Neural progenitor cell (in vitro differentiated cells): ENCODE data around the gene TMEM87B. TPM values are rescaled to one million over a fixed set of nuclear protein-coding genes. Genes with fewer than 3 reads are reported as not detected.

ENCODE experiments used
- DNase-seq: peaks from one replicate; pipeline ENCODE4 v3.0.0-alpha.2; 2016; ENCODE audit warnings: low spot score
- H2AFZ ChIP-seq: fragments of 200-600 bp; sonication (generic); replicated peaks from 2 replicates; pipeline ENCODE4 v1.6.1; 2016; ENCODE audit warnings: antibody characterized with exemption
- H3F3A ChIP-seq: fragments of 200-600 bp; sonication (generic); 2 replicates; pipeline ENCODE4 v1.6.1; 2016; ENCODE audit warnings: antibody characterized with exemption, low read depth
- H3K27ac ChIP-seq: fragments of 200-600 bp; sonication (generic); 2 replicates; pipeline ENCODE4 v1.5.1; 2016; ENCODE audit warnings: mild to moderate bottlenecking
- H3K27me3 ChIP-seq: fragments of 200-600 bp; sonication (generic); 2 replicates; pipeline ENCODE4 v1.6.1; 2016; ENCODE audit warnings: mild to moderate bottlenecking, moderate library complexity
- H3K36me3 ChIP-seq: fragments of 200-600 bp; sonication (generic); 2 replicates; pipeline ENCODE4 v1.5.1; 2016
- H3K4me1 ChIP-seq: fragments of 200-600 bp; sonication (generic); 2 replicates; pipeline ENCODE4 v1.6.1; 2016; ENCODE audit warnings: mixed run types
- H3K4me2 ChIP-seq: fragments of 200-600 bp; sonication (generic); 2 replicates; pipeline ENCODE4 v1.6.1; 2016
- H3K4me3 ChIP-seq: fragments of 200-600 bp; sonication (generic); 2 replicates; pipeline ENCODE4 v1.5.1; 2016
- H3K79me2 ChIP-seq: fragments of 200-600 bp; sonication (generic); 2 replicates; pipeline ENCODE4 v1.6.1; 2016; ENCODE audit warnings: low read depth
- H3K9ac ChIP-seq: fragments of 200-600 bp; sonication (generic); 2 replicates; pipeline ENCODE4 v1.6.1; 2016
- H3K9me3 ChIP-seq: fragments of 200-600 bp; sonication (generic); 2 replicates; pipeline ENCODE4 v1.5.1; 2016; ENCODE audit warnings: low read depth
- H4K20me1 ChIP-seq: fragments of 200-600 bp; sonication (generic); 2 replicates; pipeline ENCODE4 v1.6.1; 2016; ENCODE audit warnings: low read depth
- H3K27ac Mint-ChIP-seq: 3 replicates; pipeline ENCODE4 v1.8.0; 2021; ENCODE audit warnings: mixed read lengths
- H3K27me3 Mint-ChIP-seq: 2 replicates; pipeline ENCODE4 v1.8.0; 2022; ENCODE audit warnings: low read depth, mild to moderate bottlenecking, inconsistent platforms, moderate library complexity, mixed read lengths; ENCODE audit not compliant: insufficient read depth
- H3K36me3 Mint-ChIP-seq: 3 replicates; pipeline ENCODE4 v1.8.0; 2021; ENCODE audit warnings: mixed read lengths
- H3K4me1 Mint-ChIP-seq: 3 replicates; pipeline ENCODE4 v1.8.0; 2021; ENCODE audit warnings: mixed read lengths
- H3K4me3 Mint-ChIP-seq: 3 replicates; pipeline ENCODE4 v1.8.0; 2021; ENCODE audit warnings: mild to moderate bottlenecking, moderate library complexity, mixed read lengths
- H3K9me3 Mint-ChIP-seq: 3 replicates; pipeline ENCODE4 v1.8.0; 2020; ENCODE audit warnings: mixed read lengths
- CTCF ChIP-seq: fragments of 200-600 bp; sonication (generic); IDR thresholded peaks from 2 replicates; pipeline ENCODE4 v1.5.1; 2017; ENCODE audit warnings: antibody characterized with exemption, mild to moderate bottlenecking
- EZH2 ChIP-seq: fragments of 200-600 bp; sonication (generic); IDR thresholded peaks from 2 replicates; pipeline ENCODE4 v1.6.1; 2017; ENCODE audit warnings: antibody characterized with exemption, mild to moderate bottlenecking, moderate library complexity
- EZH2phosphoT487 ChIP-seq: fragments of 200-600 bp; sonication (generic); IDR thresholded peaks from 2 replicates; pipeline ENCODE4 v1.6.1; 2017; ENCODE audit warnings: antibody characterized with exemption
- total RNA-seq: library from RNA; depleted of rRNA; stranded (reverse); fragments of >200 nt; gene quantifications from 2 replicates; pipeline ENCODE4 v1.2.3, GENCODE V29; 2015; ENCODE audit warnings: low replicate concordance

The TMEM87B gene
- total RNA-seq, 1 donor from 2014 or later: 34.4 TPM

- Histone ChIP-seq H3K27ac (no peak overlapping the region), H3K4me2 (no peak overlapping the region)
- peaks cover 42% of the 10 kb centered on the region for H3K36me3 Mint-ChIP-seq
Measured at GRCh38 chr2:112061840-112062239, 6.8 kb downstream of the TMEM87B start.

GRCh38 chr2:112062894-112063293 lies 7.8 kb downstream of the TMEM87B start:
- no peak overlapping the region for H3K4me3 ChIP-seq
- H3K27ac ChIP-seq: no peak overlapping the region
- H3K9ac ChIP-seq: no peak overlapping the region
- no peak overlapping the region for H2AFZ ChIP-seq
- Mint-ChIP-seq H3K9me3 (no peaks in the 10 kb centered on the region), H3K27ac (peak overlapping the region; percentile 1), H3K4me3 (no peak overlapping the region), H3K36me3 (peaks cover 46% of the 10 kb centered on the region), H3K4me1 (peaks cover 6% of the 10 kb centered on the region), H3K27me3 (peaks cover 3% of the 10 kb centered on the region)
- no peak overlapping the region for H3K4me2 ChIP-seq
- no peaks in the 10 kb centered on the region for H3K9me3 ChIP-seq
- no peaks in the 10 kb centered on the region for H3K27me3 ChIP-seq
- TF ChIP-seq CTCF (no peak), EZH2phosphoT487 (no peak), EZH2 (no peak)
- H3K4me1 ChIP-seq: no peaks in the 10 kb centered on the region
- H3F3A ChIP-seq: no peaks in the 10 kb centered on the region
- DNase-seq: no peak
- H4K20me1 ChIP-seq: no peaks in the 10 kb centered on the region
- H3K36me3 ChIP-seq: no peaks in the 10 kb centered on the region
- H3K79me2 ChIP-seq: no peaks in the 10 kb centered on the region

More at GRCh38 chr2:112061840-112062239, 6.8 kb downstream of the TMEM87B start:
- Histone ChIP-seq H4K20me1 (no peaks in the 10 kb centered on the region), H3K9me3 (no peaks in the 10 kb centered on the region), H3K4me1 (peaks cover under 1% of the 10 kb centered on the region), H3K9ac (no peak overlapping the region), H3K4me3 (no peak overlapping the region), H2AFZ (no peak overlapping the region), H3K27me3 (no peaks in the 10 kb centered on the region), H3K79me2 (no peaks in the 10 kb centered on the region), H3F3A (no peaks in the 10 kb centered on the region), H3K36me3 (no peaks in the 10 kb centered on the region)
- Mint-ChIP-seq H3K27me3 (peaks cover 3% of the 10 kb centered on the region), H3K9me3 (no peaks in the 10 kb centered on the region), H3K27ac (no peak overlapping the region), H3K4me3 (no peak overlapping the region), H3K4me1 (peaks cover 10% of the 10 kb centered on the region)
- no peak for DNase-seq
- TF ChIP-seq EZH2 (no peak), CTCF (no peak), EZH2phosphoT487 (no peak)

- TF ChIP-seq EZH2phosphoT487 (no peak), EZH2 (no peak), CTCF (no peak)
- Mint-ChIP-seq H3K27ac (no peak overlapping the region), H3K27me3 (peaks cover 3% of the 10 kb centered on the region), H3K36me3 (peaks cover 49% of the 10 kb centered on the region), H3K4me1 (peaks cover 6% of the 10 kb centered on the region), H3K9me3 (peaks cover 13% of the 10 kb centered on the region), H3K4me3 (no peak overlapping the region)
- Histone ChIP-seq H3K79me2 (no peaks in the 10 kb centered on the region), H3K9ac (no peak overlapping the region), H3F3A (no peaks in the 10 kb centered on the region), H3K27me3 (no peaks in the 10 kb centered on the region), H3K27ac (no peak overlapping the region), H3K4me1 (no peaks in the 10 kb centered on the region), H4K20me1 (no peaks in the 10 kb centered on the region), H3K4me3 (no peak overlapping the region), H3K36me3 (no peaks in the 10 kb centered on the region), H3K9me3 (no peaks in the 10 kb centered on the region), H2AFZ (no peak overlapping the region), H3K4me2 (no peak overlapping the region)
- no peak for DNase-seq
Measured at GRCh38 chr2:112065486-112065885, 10.4 kb downstream of the TMEM87B start.
